ENCODE results near the gene NLRC5.
"Not testable (repeated sequence)": the region's sequence is repeated elsewhere in the genome, so short reads cannot be mapped to it uniquely, and the experiment has no call there.

The NLRC5 gene

GRCh38 chr16:57084257-57084770 is 95.0 kb downstream of the NLRC5 start:
- peak; percentile 82 for DNase-seq

GRCh38 chr16:57084996-57085395 is 95.6 kb downstream of the NLRC5 start:
- DNase-seq, result no peak

- no peak for DNase-seq
Observed at GRCh38 chr16:57087003-57087402, 97.6 kb downstream of the NLRC5 start.

- DNase-seq, result no peak
Observed at GRCh38 chr16:57089406-57089805, 100.0 kb downstream of the NLRC5 start.

- no peak for DNase-seq
Observed at GRCh38 chr16:57091200-57091974, 102.0 kb downstream of the NLRC5 start.

- peak; percentile 55 for DNase-seq
Observed at GRCh38 chr16:57091975-57092785, 102.8 kb downstream of the NLRC5 start, which contains the start of gene CPNE2. Gene CPNE2, plus strand, starts transcription at chr16:57092583. Its CDS starts 18,160 bp downstream, at chr16:57110743.

- DNase-seq, result peak; percentile 71
Observed at GRCh38 chr16:57092786-57093411, 103.5 kb downstream of the NLRC5 start.

- no peak for DNase-seq
Observed at GRCh38 chr16:57093666-57094564, 104.6 kb downstream of the NLRC5 start.

- DNase-seq, result no peak
Observed at GRCh38 chr16:57094911-57095310, 105.6 kb downstream of the NLRC5 start.

GRCh38 chr16:57096192-57096591 is 106.8 kb downstream of the NLRC5 start:
- DNase-seq, result no peak

GRCh38 chr16:57096793-57097192 is 107.4 kb downstream of the NLRC5 start:
- DNase-seq, result no peak

- no peak for DNase-seq
Observed at GRCh38 chr16:57098188-57098841, 109.0 kb downstream of the NLRC5 start.

GRCh38 chr16:57099965-57100364 is 110.6 kb downstream of the NLRC5 start:
- not testable (repeated sequence) for DNase-seq

- DNase-seq, result no peak
Observed at GRCh38 chr16:57100445-57100844, 111.1 kb downstream of the NLRC5 start.

- DNase-seq, result no peak
Observed at GRCh38 chr16:57102888-57103851, 113.8 kb downstream of the NLRC5 start.

GRCh38 chr16:57104706-57105105 is 115.3 kb downstream of the NLRC5 start:
- DNase-seq, result no peak

GRCh38 chr16:57105184-57105583 is 115.8 kb downstream of the NLRC5 start:
- DNase-seq, result no peak

- DNase-seq, result no peak
Observed at GRCh38 chr16:57106767-57107166, 117.4 kb downstream of the NLRC5 start.

GRCh38 chr16:57107321-57107922 is 118.1 kb downstream of the NLRC5 start:
- no peak for DNase-seq

GRCh38 chr16:57108432-57108831 is 119.1 kb downstream of the NLRC5 start:
- no peak for DNase-seq
